BJ (cell line): ENCODE measurements around the gene TPRN. TPM values are rescaled to one million over a fixed set of nuclear protein-coding genes. Genes with fewer than 3 reads are reported as not detected.

Experiments used
- CTCF ChIA-PET: fragments of 350-600 bp; formaldehyde crosslinking; extraction: SDS; loops from one replicate; lab custom pipeline; 2021; ENCODE audit warnings: antibody characterized with exemption, inconsistent platforms; lab: Yijun Ruan, JAX
- POLR2A ChIA-PET: fragments of 300-600 bp; sonication (Branson Sonifier 250); formaldehyde crosslinking; extraction: SDS; loops from one replicate; lab custom pipeline; 2021; ENCODE audit warnings: antibody characterized with exemption; lab: Charles Lee
- DNase-seq: peaks from one replicate; pipeline ENCODE4 v3.0.0-alpha.2; 2011; ENCODE audit warnings: low read depth
- H3K27me3 ChIP-seq: 2 replicates; pipeline ENCODE4 v1.6.0; 2011; ENCODE audit warnings: low read length; ENCODE audit not compliant: control insufficient read depth, insufficient read depth
- H3K36me3 ChIP-seq: 2 replicates; pipeline ENCODE4 v1.5.1; 2011; ENCODE audit warnings: low read length; ENCODE audit not compliant: control insufficient read depth, insufficient read depth
- H3K4me3 ChIP-seq: 2 replicates; pipeline ENCODE4 v1.5.1; 2011; ENCODE audit warnings: low read depth, mild to moderate bottlenecking, control low read depth, low read length
- CTCF ChIP-seq: IDR thresholded peaks from 2 replicates; pipeline ENCODE4 v1.5.1; 2011; ENCODE audit warnings: low read depth, mild to moderate bottlenecking, control low read depth, inconsistent platforms, low read length, moderate library complexity; ENCODE audit not compliant: insufficient read depth
- polyA plus RNA-seq: library from polyadenylated mRNA; depleted of rRNA; stranded (reverse); fragments of >200 nt; gene quantifications from 2 replicates; pipeline ENCODE4 v1.2.3, GENCODE V29; 2011

The TPRN gene
- polyA plus RNA-seq, 1 experiment: 3.5 TPM

GRCh38 chr9:137216188-137216965, 15.8 kb upstream of the TPRN start:
- ChIA-PET CTCF (interaction anchor here (0.9 to 1.2 kb wide), 4 partner anchors 12 to 20 kb away, joined by 3 read pairs; partner anchors contain the start of gene SLC34A3), POLR2A (no interaction called here)
- no peak for TF ChIP-seq CTCF
- no peak for DNase-seq
- Histone ChIP-seq H3K27me3 (no peaks in the 10 kb centered on the region), H3K4me3 (no peak overlapping the region), H3K36me3 (no peaks in the 10 kb centered on the region; the same call in none of the 2 replicates)

GRCh38 chr9:137215196-137215986, 14.8 kb upstream of the TPRN start:
- CTCF ChIA-PET: interaction anchor here (0.6 to 1.0 kb wide), 2 partner anchors 12 to 19 kb away, joined by 3 read pairs; partner anchors contain the start of gene RNF224
- H3K4me3 ChIP-seq: no peak overlapping the region
- no peak for TF ChIP-seq CTCF
- DNase-seq: no peak
- no peaks in the 10 kb centered on the region for H3K27me3 ChIP-seq
- POLR2A ChIA-PET: no interaction called here
- H3K36me3 ChIP-seq: peaks cover under 1% of the 10 kb centered on the region

GRCh38 chr9:137214620-137215019, 14.1 kb upstream of the TPRN start:
- POLR2A ChIA-PET: no interaction called here
- Histone ChIP-seq H3K4me3 (no peak overlapping the region), H3K36me3 (peaks cover 2% of the 10 kb centered on the region), H3K27me3 (no peaks in the 10 kb centered on the region)
- CTCF ChIA-PET: interaction anchor here (0.6 to 1.0 kb wide), 2 partner anchors 12 to 20 kb away, joined by 3 read pairs; partner anchors contain the start of gene RNF224
- DNase-seq: no peak
- TF ChIP-seq CTCF: no peak

GRCh38 chr9:137213160-137214060, 12.9 kb upstream of the TPRN start:
- ChIA-PET POLR2A (no interaction called here), CTCF (interaction anchor here (0.6 kb wide), 1 partner anchor 10 kb away, joined by 3 read pairs; no protein-coding TSS in a partner anchor)
- peaks cover 2% of the 10 kb centered on the region for H3K36me3 ChIP-seq
- TF ChIP-seq CTCF: 0 out of 2 replicates have a peak, but pooled peaks have one; percentile 4
- DNase-seq: no peak
- H3K27me3 ChIP-seq: no peaks in the 10 kb centered on the region
- H3K4me3 ChIP-seq: no peak overlapping the region
